ENCODE data around the gene UBTD1.
"Not testable (repeated sequence)": the region's sequence is repeated elsewhere in the genome, so short reads cannot be mapped to it uniquely, and the experiment has no call there.

UBTD1 gene

DNA sequence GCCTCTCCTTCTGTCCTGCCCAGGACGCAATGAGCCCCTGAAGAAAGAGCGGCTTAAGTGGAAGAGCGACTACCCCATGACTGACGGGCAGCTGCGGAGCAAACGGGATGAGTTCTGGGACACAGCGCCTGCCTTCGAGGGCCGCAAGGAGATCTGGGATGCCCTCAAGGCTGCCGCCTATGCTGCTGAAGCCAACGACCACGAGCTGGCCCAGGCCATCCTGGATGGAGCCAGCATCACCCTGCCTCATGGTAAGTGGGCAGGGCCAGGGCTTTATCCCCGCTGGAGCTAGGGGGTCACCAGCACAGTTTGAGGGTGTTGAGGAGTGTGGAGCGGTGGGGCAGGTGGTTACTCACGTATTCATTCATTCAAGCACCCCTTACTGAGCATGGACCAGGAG lies 69.2 kb downstream of the UBTD1 start:
- DNase-seq = no peak

DNA sequence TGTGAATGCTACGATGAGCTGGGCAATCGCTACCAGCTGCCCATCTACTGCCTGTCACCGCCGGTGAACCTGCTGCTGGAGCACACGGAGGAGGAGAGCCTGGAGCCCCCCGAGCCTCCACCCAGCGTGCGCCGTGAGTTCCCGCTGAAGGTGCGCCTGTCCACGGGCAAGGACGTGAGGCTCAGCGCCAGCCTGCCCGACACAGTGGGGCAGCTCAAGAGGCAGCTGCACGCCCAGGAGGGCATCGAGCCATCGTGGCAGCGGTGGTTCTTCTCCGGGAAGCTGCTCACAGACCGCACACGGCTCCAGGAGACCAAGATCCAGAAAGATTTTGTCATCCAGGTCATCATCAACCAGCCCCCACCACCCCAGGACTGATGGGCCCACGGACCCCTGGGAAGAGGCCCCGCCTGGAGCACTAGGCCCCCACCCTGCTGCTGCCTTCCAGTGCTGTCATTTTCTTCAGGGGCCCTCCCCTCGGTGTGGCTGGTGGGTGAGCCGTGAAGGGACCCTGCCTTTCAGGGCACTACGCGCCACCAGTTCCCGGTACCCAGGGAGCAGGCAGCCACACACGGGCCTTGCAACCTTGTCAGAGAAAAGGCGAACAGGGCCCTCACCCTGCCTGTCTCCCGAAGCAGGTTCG lies 71.5 kb downstream of the UBTD1 start:
- no peak for DNase-seq

- no peak for DNase-seq
Observed at GRCh38 chr10:97570789-97571471, 72.2 kb downstream of the UBTD1 start.

DNA sequence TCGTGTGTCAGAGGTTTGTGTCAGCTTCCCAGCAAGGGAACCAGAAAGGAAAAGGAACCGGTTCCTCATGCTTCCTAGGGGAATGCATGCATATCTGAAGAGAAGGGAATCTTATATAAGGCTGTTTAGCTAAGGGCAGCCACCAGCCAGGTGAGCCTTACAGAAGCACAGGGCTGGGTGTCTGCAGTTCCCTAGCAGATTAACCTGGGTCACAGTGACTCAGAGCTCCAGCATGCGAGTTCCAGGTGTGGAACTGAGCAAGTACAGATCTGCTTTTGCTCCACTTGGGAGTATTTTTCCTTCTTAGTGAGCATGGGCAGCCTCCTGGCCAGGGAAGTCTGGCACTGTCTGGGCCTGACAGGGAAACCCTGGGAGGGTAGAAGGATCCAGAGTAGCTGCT lies 72.9 kb downstream of the UBTD1 start:
- DNase-seq = no peak

GRCh38 chr10:97572214-97572989 lies 73.7 kb downstream of the UBTD1 start, which contains the start of gene ANKRD2:
TSS of gene ANKRD2 (plus strand) at chr10:97572779. CDS start at chr10:97572789, 10 bp downstream.
- DNase-seq = peak; percentile 41 to 59

- no peak for DNase-seq
Observed at GRCh38 chr10:97573021-97573420, 74.3 kb downstream of the UBTD1 start.

- no peak for DNase-seq
Observed at GRCh38 chr10:97573672-97574071, 74.9 kb downstream of the UBTD1 start.

DNA sequence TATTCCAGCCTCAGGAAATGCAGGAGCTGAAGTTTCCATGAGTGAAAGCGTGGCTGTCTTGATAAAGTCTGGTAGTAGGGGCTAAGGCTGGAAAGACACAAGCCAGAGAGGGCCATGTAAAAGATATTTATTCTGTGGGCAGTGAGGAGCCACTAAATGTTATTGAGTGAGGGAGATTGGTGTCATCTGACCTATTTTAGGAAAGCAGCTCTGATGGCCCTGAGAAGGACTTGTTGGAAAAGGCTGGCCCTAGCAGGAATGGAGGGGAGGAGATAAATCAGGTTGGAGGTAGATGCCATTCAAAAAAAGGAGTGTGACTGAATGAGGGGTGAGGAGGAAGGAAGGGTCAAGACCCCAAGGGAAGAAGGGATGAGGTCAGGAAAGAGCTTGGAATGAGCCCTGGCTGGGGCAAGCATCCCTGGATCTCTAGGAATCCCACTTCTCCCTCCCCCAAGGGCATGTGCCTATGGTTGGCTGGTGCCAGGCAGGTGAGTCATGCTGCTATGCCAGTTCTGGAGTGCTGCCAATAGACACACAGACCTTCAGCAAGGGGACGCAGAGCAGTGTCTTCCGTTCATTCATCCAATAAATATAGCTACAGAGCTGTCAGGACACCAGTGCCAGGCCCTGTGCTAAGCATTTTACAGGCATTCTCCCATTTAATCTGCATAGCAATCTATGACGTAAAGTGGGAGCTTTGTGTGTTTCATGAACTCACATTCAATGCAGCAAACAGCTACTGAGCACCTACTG lies 75.8 kb downstream of the UBTD1 start:
- no peak for DNase-seq

- DNase-seq = no peak
Observed at GRCh38 chr10:97575127-97575668, 76.5 kb downstream of the UBTD1 start.

DNA sequence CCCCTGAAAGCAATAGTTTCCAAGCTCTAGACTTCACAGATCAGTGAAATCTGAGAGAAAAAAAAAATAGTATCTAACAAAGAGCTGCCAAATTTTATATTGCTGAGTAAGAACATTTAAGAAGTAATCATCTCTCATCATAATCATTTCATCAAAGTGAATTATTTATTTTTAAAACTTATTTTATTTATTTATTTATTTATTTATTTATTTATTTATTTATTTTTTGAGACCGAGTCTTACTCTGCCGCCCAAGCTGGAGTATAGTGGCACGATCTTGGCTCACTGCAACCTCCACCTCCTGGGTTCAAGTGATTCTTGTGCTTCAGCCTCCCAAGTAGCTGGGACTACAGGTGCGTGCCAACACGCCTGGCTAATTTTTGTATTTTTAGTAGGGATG lies 77.8 kb downstream of the UBTD1 start:
- not testable (repeated sequence) for DNase-seq

DNA sequence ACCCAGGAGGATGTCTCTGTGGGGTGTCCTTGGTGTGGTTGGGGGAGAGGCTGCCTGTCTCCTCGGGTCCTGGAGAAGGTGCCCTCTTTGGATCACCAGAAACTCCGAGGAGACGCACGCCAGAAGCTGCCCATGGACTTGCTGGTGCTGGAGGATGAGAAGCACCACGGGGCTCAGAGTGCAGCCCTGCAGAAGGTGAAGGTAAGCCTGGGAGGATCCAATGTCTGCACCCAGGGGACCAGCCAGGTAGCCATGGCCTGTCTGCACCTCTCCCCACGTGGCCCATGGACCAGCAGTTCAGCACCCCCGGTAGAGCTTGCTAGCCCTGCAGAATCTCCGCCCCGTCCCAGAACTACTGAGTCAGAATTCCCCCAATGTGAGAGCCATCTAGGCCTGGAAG lies 79.0 kb downstream of the UBTD1 start:
- DNase-seq = no peak

GRCh38 chr10:97578171-97578844 lies 79.6 kb downstream of the UBTD1 start:
- no peak for DNase-seq

DNA sequence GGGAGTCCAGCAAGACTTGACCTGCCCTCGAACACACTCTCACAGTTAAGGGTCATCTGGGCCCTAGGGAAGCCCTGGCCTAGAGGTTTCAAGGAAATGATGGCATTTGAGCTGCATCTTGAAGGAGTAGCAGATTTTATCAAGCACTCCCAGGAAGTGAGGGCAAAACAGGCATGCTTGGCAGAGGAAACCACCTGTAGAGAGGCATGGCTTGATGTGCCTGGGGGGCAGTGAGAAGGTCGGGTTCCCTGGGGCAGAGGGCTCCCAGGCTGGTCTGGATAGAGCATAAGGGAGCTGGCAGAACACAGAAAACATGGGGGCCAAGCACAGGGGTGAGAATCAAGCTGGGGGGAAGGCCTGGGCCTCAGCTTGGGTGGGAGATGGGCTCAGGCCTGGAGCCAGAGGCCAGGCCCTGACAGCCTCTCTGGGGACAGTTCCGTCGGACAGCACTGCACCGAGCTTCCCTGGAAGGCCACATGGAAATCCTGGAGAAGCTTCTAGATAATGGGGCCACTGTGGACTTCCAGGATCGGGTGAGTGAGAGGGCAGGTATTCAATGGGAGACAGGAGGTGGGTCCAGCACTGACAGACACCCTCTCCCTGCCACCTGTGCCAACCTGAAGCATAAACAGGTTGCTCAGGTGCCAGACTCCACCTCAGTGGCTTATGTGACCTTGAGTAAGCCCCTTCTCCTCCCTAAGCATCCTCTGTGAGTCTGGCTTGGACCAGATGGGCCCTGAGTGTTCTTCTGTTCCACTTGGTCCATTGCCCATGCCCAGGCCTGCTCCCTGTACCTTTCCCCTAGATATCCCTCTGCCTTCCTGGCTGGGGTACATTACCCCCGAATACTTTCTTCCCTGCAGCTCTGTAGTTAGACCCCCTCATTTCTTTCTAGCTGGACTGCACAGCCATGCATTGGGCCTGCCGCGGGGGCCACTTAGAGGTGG lies 82.0 kb downstream of the UBTD1 start:
- no peak for DNase-seq

- DNase-seq = no peak
Observed at GRCh38 chr10:97582169-97582568, 83.4 kb downstream of the UBTD1 start.

GRCh38 chr10:97583476-97583875 lies 84.8 kb downstream of the UBTD1 start:
- no peak for DNase-seq

DNA sequence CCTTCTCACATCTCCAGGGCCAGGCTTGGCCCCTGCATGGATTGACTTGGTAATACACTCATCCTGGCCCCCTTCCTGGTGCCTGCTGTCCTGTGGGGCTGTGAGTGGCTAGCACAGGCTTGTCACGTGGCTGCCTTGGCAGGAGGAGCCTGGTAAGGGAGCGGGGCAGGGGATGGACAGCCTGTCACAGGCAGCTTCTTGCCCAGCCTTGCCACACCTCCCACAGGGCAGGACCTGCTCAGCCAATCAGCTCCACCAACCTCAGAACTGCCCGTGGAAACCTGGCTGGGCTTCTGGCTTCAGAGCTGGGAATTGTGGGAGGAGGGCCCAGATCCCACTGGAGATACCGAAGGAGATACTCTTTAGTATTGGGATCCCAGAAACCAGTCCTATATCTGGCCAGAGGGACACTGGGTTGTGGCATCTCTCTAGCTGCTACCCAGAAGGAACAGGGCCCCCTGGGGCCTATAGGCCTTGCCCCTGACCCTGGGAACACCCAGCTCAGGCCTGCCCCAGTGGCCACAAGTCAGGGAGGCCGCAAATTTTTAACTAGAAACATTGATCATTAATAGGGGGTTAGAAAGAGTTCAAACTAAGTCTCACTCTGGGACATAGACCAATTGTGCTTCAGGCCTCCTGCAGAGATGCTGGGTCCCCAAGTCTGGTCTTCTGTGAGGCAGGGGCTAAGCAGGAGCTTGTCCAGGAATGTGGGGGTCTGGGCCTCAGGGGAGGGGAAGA lies 85.5 kb downstream of the UBTD1 start, which contains the start of gene HOGA1:
TSS of gene HOGA1 (plus strand) at position 330 of the 738 bp plus-strand sequence. CDS start at position 645, 315 bp downstream.
- DNase-seq = no peak

DNA sequence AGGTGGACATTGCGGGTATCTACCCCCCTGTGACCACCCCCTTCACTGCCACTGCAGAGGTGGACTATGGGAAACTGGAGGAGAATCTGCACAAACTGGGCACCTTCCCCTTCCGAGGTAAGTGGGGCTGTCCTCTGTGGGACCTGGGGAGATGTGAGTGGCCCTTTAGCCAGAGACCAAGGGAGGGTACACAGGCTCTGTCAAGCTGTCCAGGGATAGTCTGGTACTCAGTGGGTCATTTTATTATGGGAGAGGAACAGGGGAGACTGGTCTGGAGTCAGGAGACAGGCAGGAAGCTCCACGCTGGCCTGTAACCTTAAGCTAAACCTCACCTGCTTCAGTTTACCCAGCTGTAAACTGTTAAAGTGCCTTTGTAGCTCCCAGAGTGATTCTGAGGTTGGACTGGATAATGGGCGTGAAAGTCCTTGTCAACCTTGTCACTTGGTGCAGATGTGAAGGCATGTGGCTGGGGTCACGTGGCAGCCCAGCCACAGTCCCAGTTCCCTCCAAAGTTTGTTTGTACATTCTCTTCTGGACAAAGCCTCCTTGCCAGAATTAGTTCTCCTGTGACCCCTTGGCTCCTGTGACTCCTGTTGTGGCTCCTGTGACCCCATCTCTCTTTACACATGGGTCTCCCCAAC lies 86.2 kb downstream of the UBTD1 start:
- DNase-seq = no peak

DNA sequence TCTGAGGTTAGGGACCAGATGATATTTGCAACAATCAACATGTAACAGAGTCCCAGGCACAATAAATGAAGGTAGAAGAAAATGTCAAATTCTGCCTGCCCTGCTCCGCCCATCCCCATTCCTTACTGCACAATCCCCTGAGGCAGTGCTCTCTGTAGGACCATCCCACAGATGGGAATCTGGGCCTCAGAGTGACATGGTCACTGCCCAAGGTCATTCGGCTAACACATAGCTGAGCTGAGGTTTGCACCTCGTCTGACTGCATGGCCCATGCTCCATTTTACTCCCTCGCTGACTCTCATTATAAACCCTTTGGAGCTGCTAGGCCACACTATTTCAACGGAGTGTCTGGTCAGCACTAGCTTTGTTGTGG lies 86.7 kb downstream of the UBTD1 start:
- DNase-seq = no peak

DNA sequence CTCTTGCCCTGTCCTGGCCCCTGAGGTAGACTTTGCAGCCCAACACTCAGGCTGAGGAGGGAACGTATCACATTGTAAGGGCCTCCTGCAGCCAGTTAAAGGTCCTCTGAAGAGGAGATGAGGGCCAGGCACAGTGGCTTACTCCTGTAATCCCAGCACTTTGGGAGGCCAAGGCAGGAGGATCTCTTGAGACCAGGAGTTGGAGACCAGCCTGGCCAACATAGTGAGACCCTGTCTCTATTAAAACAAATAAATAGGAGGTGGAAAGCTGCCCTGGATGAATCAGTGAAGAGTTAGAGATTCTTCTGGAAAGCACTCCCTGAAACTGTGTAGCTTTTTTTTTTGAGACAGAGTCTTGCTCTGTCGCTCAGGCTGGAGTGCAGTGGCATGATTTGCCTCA lies 88.5 kb downstream of the UBTD1 start:
- no peak for DNase-seq

- DNase-seq = no peak
Observed at GRCh38 chr10:97589479-97589878, 90.8 kb downstream of the UBTD1 start, which contains the start of gene C10orf62. TSS of gene C10orf62 (plus strand) at chr10:97589721. CDS start at chr10:97589898, 177 bp downstream.

Measured in CD4-positive, alpha-beta T cell treated with Interleukin-4 for 1 hour (primary cell).